IMR-90 (cell line): ENCODE data around the gene TTLL9. TPM values are rescaled to one million over a fixed set of nuclear protein-coding genes. Genes with fewer than 3 reads are reported as not detected.

Experiments used
- ATAC-seq: fragments of 200-7000 bp; cut with Tn5 transposase; 2 replicates; pipeline ENCODE4 v1.9.1; 2020; ENCODE audit warnings: low read depth, mild to moderate bottlenecking, moderate library complexity
- BruUV-seq: library from RNA; stranded (reverse); fragments of 400-500 nt; replicated peaks from 2 replicates; lab custom pipeline; 2021; lab: Mats Ljungman, UMichigan
- CTCF ChIA-PET: fragments of 300-600 bp; formaldehyde crosslinking; extraction: SDS; loops from one replicate; lab custom pipeline; 2021; ENCODE audit warnings: antibody characterized with exemption; lab: Yijun Ruan, JAX
- POLR2A ChIA-PET: fragments of 300-600 bp; sonication (Branson Sonifier 250); formaldehyde crosslinking; loops from one replicate; lab custom pipeline; 2022; ENCODE audit warnings: antibody characterized with exemption; ENCODE audit not compliant: unreplicated experiment; lab: Charles Lee
- DNase-seq: peaks from one replicate; pipeline ENCODE4 v3.0.0; 2013
- H2AFZ ChIP-seq: replicated peaks from 2 replicates; pipeline ENCODE3; 2013; ENCODE audit warnings: low read length, mild to moderate bottlenecking; ENCODE audit not compliant: poor library complexity
- H2AK5ac ChIP-seq: 2 replicates; pipeline ENCODE4 v1.6.1; 2013; ENCODE audit warnings: low read depth, low read length, inconsistent platforms
- H2AK9ac ChIP-seq: replicated peaks from 2 replicates; pipeline ENCODE3; 2013; ENCODE audit warnings: mild to moderate bottlenecking, low read depth, low read length, moderate library complexity; ENCODE audit not compliant: poor library complexity
- H2BK120ac ChIP-seq: 2 replicates; pipeline ENCODE4 v1.6.1; 2013; ENCODE audit warnings: low read depth, low read length, inconsistent platforms
- H2BK15ac ChIP-seq: 3 replicates; pipeline ENCODE4 v1.6.1; 2013; ENCODE audit warnings: low read depth, low read length, inconsistent platforms
- H2BK20ac ChIP-seq: 2 replicates; pipeline ENCODE4 v1.6.1; 2013; ENCODE audit warnings: low read depth, mild to moderate bottlenecking, inconsistent platforms, low read length, moderate library complexity
- H2BK5ac ChIP-seq: 2 replicates; pipeline ENCODE4 v1.6.1; 2013; ENCODE audit warnings: mild to moderate bottlenecking, low read depth, low read length, inconsistent platforms; ENCODE audit not compliant: poor library complexity, severe bottlenecking
- H3K14ac ChIP-seq: replicated peaks from 2 replicates; pipeline ENCODE4 v1.6.1; 2013; ENCODE audit warnings: low read depth, low read length, inconsistent platforms
- H3K18ac ChIP-seq: 2 replicates; pipeline ENCODE4 v1.6.1; 2013; ENCODE audit warnings: low read depth, low read length, control low read depth
- H3K23ac ChIP-seq: 2 replicates; pipeline ENCODE4 v1.6.1; 2013; ENCODE audit warnings: low read depth, low read length, inconsistent platforms
- H3K27ac ChIP-seq: 2 replicates; pipeline ENCODE4 v1.5.1; 2013; ENCODE audit warnings: mild to moderate bottlenecking, control low read depth, low read length; ENCODE audit not compliant: insufficient read depth
- H3K27me3 ChIP-seq: 2 replicates; pipeline ENCODE4 v1.6.1; 2013; ENCODE audit warnings: low read length; ENCODE audit not compliant: control insufficient read depth, insufficient read depth
- H3K36me3 ChIP-seq: 2 replicates; pipeline ENCODE4 v1.6.1; 2013; ENCODE audit warnings: low read length, mixed read lengths; ENCODE audit not compliant: control insufficient read depth, insufficient read depth
- H3K4ac ChIP-seq: 2 replicates; pipeline ENCODE4 v1.6.1; 2013; ENCODE audit warnings: low read depth, low read length, inconsistent platforms
- H3K4me1 ChIP-seq: 2 replicates; pipeline ENCODE4 v1.6.1; 2013; ENCODE audit warnings: low read length, mixed read lengths; ENCODE audit not compliant: control insufficient read depth, insufficient read depth
- H3K4me2 ChIP-seq: 2 replicates; pipeline ENCODE4 v1.6.1; 2013; ENCODE audit warnings: low read depth, mild to moderate bottlenecking, control low read depth, low read length, moderate library complexity
- H3K4me3 ChIP-seq: 2 replicates; pipeline ENCODE4 v1.5.1; 2013; ENCODE audit warnings: low read depth, mild to moderate bottlenecking, control low read depth, low read length, moderate library complexity; ENCODE audit not compliant: insufficient read depth
- H3K56ac ChIP-seq: 2 replicates; pipeline ENCODE4 v1.6.1; 2013; ENCODE audit warnings: low read length, inconsistent platforms; ENCODE audit not compliant: insufficient read depth; ENCODE audit errors: extremely low read depth
- H3K79me1 ChIP-seq, 2 experiments: 2 replicates each; pipeline ENCODE4 v1.6.1; 2013; ENCODE audit warnings: low read length in 2 of 2, inconsistent platforms in 1 of 2, low read depth in 1 of 2
- H3K9ac ChIP-seq: 2 replicates; pipeline ENCODE4 v1.6.1; 2013; ENCODE audit warnings: low read depth, low read length, control low read depth
- H3K9me1 ChIP-seq: 2 replicates; pipeline ENCODE4 v1.6.1; 2013; ENCODE audit warnings: low read length, inconsistent platforms; ENCODE audit not compliant: insufficient read depth
- H3K9me3 ChIP-seq: 2 replicates; pipeline ENCODE4 v1.6.1; 2013; ENCODE audit warnings: low read length; ENCODE audit not compliant: control insufficient read depth, insufficient read depth
- H4K20me1 ChIP-seq: 2 replicates; pipeline ENCODE4 v1.6.1; 2013; ENCODE audit warnings: low read length, inconsistent platforms; ENCODE audit not compliant: insufficient read depth
- H4K5ac ChIP-seq: 2 replicates; pipeline ENCODE4 v1.6.1; 2013; ENCODE audit warnings: mild to moderate bottlenecking, low read depth, low read length, control low read depth
- H4K8ac ChIP-seq, 2 experiments: 2 replicates each; pipeline ENCODE4 v1.6.1; 2013; ENCODE audit warnings: low read depth in 2 of 2, low read length in 2 of 2, control low read depth in 1 of 2, inconsistent platforms in 1 of 2
- H4K91ac ChIP-seq: 2 replicates; pipeline ENCODE4 v1.6.1; 2013; ENCODE audit warnings: low read depth, low read length, inconsistent platforms; ENCODE audit not compliant: insufficient read depth
- BHLHE40 ChIP-seq: fragments of 150-350 bp; IDR thresholded peaks from 2 replicates; pipeline ENCODE4 v1.6.1; 2016; ENCODE audit warnings: mild to moderate bottlenecking, low read depth, low read length
- CHD1 ChIP-seq: IDR thresholded peaks from 2 replicates; pipeline ENCODE4 v1.6.1; 2012; ENCODE audit warnings: low read depth, low read length, improper control_type of control experiment
- ELK1 ChIP-seq: fragments of 150-350 bp; IDR thresholded peaks from 2 replicates; pipeline ENCODE4 v1.6.1; 2016; ENCODE audit warnings: low read depth, mild to moderate bottlenecking, low read length, moderate library complexity, borderline replicate concordance
- FOS ChIP-seq: fragments of 150-350 bp; IDR thresholded peaks from 2 replicates; pipeline ENCODE4 v1.6.1; 2016; ENCODE audit warnings: low read depth, low read length
- MAFK ChIP-seq: IDR thresholded peaks from 2 replicates; pipeline ENCODE4 v1.6.1; 2012; ENCODE audit warnings: low read depth, low read length, improper control_type of control experiment
- MAZ ChIP-seq: IDR thresholded peaks from 2 replicates; pipeline ENCODE4 v1.6.1; 2012; ENCODE audit warnings: low read depth, mild to moderate bottlenecking, low read length, improper control_type of control experiment, moderate library complexity, borderline replicate concordance
- NFE2L2 ChIP-seq: fragments of 150-350 bp; IDR thresholded peaks from 2 replicates; pipeline ENCODE4 v1.6.1; 2016; ENCODE audit warnings: low read depth, mild to moderate bottlenecking, low read length
- POLR2A ChIP-seq: IDR thresholded peaks from 2 replicates; pipeline ENCODE4 v1.6.1; 2012; ENCODE audit warnings: mild to moderate bottlenecking, low read depth, low read length
- RAD21 ChIP-seq: IDR thresholded peaks from 2 replicates; pipeline ENCODE4 v1.6.1; 2012; ENCODE audit warnings: low read length, improper control_type of control experiment
- RCOR1 ChIP-seq: IDR thresholded peaks from 2 replicates; pipeline ENCODE4 v1.6.1; 2012; ENCODE audit warnings: mild to moderate bottlenecking, low read length, improper control_type of control experiment; ENCODE audit not compliant: insufficient replicate concordance
- RFX5 ChIP-seq: IDR thresholded peaks from 2 replicates; pipeline ENCODE4 v1.8.0; 2012; ENCODE audit warnings: low read depth, mild to moderate bottlenecking, low read length, moderate library complexity
- USF2 ChIP-seq: fragments of 150-350 bp; IDR thresholded peaks from 2 replicates; pipeline ENCODE4 v1.6.1; 2017; ENCODE audit warnings: mild to moderate bottlenecking, antibody characterized with exemption, low read length, low read depth
- WGBS, 2 experiments: methylation state at CpG; one replicate each; pipeline versions ENCODE4 v1.1.5 to v1.1.7; 2013; ENCODE audit warnings: missing lambda C conversion rate in 2 of 2; ENCODE audit not compliant: insufficient read length in 1 of 2; ENCODE audit errors: extremely low coverage in 2 of 2; 5-methylcytosine and 5-hydroxymethylcytosine counted together
- dilution Hi-C: fragments of 300-500 bp; cut with HindIII; formaldehyde crosslinking; loops from one replicate; pipeline ENCODE4 v1.14.3; 2018; ENCODE audit warnings: low sequenced_read_pairs; ENCODE audit not compliant: unreplicated experiment
- in situ Hi-C: fragments of 300-500 bp; cut with MboI; formaldehyde crosslinking; loops from 3 replicates; pipeline ENCODE4 v1.14.3; 2019; ENCODE audit warnings: low sequenced_read_pairs, inconsistent platforms, mixed read lengths
- intact Hi-C: fragments of 100-400 bp; cut with micrococcal nuclease; formaldehyde crosslinking; loops from 2 replicates; pipeline ENCODE4 v1.10.0; 2022
- polyA plus RNA-seq, 3 experiments: library from polyadenylated mRNA; depleted of rRNA; stranded (reverse); fragments of >200 nt; gene quantifications; 2 replicates each; pipeline ENCODE4 v1.2.3, GENCODE V29; 2012; ENCODE audit warnings: low replicate concordance in 1 of 3
- total RNA-seq: library from RNA; depleted of rRNA; stranded (reverse); fragments of >200 nt; gene quantifications from 2 replicates; pipeline ENCODE4 v1.2.3, GENCODE V29; 2012

The TTLL9 gene
- total and polyA plus RNA-seq, 2 of the 4 experiments (the other 2 are of a cell fraction) = not detected

- Histone ChIP-seq H3K23ac (no peak overlapping the region), H3K9me3 (peaks cover under 1% of the 10 kb centered on the region; the same call in 1 of the 2 replicates), H2BK5ac (no peak overlapping the region), H3K9ac (no peak overlapping the region), H3K27me3 (peaks cover 6% of the 10 kb centered on the region; the same call in 1 of the 2 replicates), H4K91ac (no peak overlapping the region), H3K79me1 (no peaks in the 10 kb centered on the region; a peak in 1 of 4 replicates), H3K4me1 (no peaks in the 10 kb centered on the region), H2BK120ac (no peak overlapping the region), H3K4ac (no peak overlapping the region), H4K20me1 (no peaks in the 10 kb centered on the region), H2BK20ac (no peak overlapping the region), H2AK9ac (no peak overlapping the region), H2AFZ (no peak overlapping the region), H3K56ac (no peak overlapping the region), H3K18ac (no peak overlapping the region), H2BK15ac (no peak overlapping the region), H3K4me2 (no peak overlapping the region), H2AK5ac (no peak overlapping the region), H3K27ac (no peak overlapping the region), H3K9me1 (no peaks in the 10 kb centered on the region), H4K5ac (no peak overlapping the region), H3K14ac (no peak overlapping the region), H3K4me3 (no peak overlapping the region), H3K36me3 (peaks cover 33% of the 10 kb centered on the region), H4K8ac (no peak overlapping the region)
- no peak for ATAC-seq
- no peak for TF ChIP-seq RFX5
- no peak for TF ChIP-seq MAZ
- no peak for TF ChIP-seq CHD1
- no peak for TF ChIP-seq NFE2L2
- no peak for TF ChIP-seq MAFK
- TF ChIP-seq POLR2A = no peak
- TF ChIP-seq FOS = no peak
- no peak for TF ChIP-seq USF2
- no peak for TF ChIP-seq RCOR1
- TF ChIP-seq RAD21 = no peak
- TF ChIP-seq BHLHE40 = no peak
- TF ChIP-seq ELK1 = no peak
- no CpG with 5 or more reads among the region's 2 CpGs for WGBS, 2 experiments
- in situ Hi-C loops (no loop called here), dilution Hi-C loops (no loop called here), intact Hi-C loops (no loop called here)
- ChIA-PET CTCF (no interaction called here), POLR2A (no interaction called here)
- BruUV-seq = no TSS peak
- DNase-seq = no peak
These were observed 72.6 kb downstream of the TTLL9 start for GRCh38 chr20:31943052-31943471.
